Lung (tissue), 12 donors: ENCODE results near the gene B4GALT5. TPM values are rescaled to one million over a fixed set of nuclear protein-coding genes. Genes with fewer than 3 reads are reported as not detected.

Source experiments
- ATAC-seq: fragments of 200-7000 bp; cut with Tn5 transposase; one replicate; pipeline ENCODE4 v1.9.1; 2020; ENCODE audit warnings: moderate number of reproducible peaks; ENCODE audit not compliant: insufficient read depth, low FRiP score
- DNase-seq, 3 donors: peaks; one replicate each; pipeline ENCODE4 v3.0.0-alpha.2; 2013 to 2017
- H3K27ac ChIP-seq, 2 donors: one replicate each; pipeline ENCODE4 v1.5.1; 2013; ENCODE audit warnings: mild to moderate bottlenecking in 2 of 2, moderate library complexity in 2 of 2, control low read depth in 1 of 2, inconsistent platforms in 1 of 2, low read depth in 1 of 2, low read length in 1 of 2
- H3K27me3 ChIP-seq, 3 donors: one replicate each; pipeline ENCODE4 v1.5.1; 2013; ENCODE audit warnings: low read length in 2 of 3; ENCODE audit not compliant: control insufficient read depth in 3 of 3, insufficient read depth in 3 of 3
- H3K36me3 ChIP-seq, 4 donors: one replicate each; pipeline ENCODE4 v1.5.1; 2013; ENCODE audit warnings: low read length in 4 of 4, mild to moderate bottlenecking in 1 of 4, moderate library complexity in 1 of 4; ENCODE audit not compliant: control insufficient read depth in 4 of 4, insufficient read depth in 4 of 4
- H3K4me1 ChIP-seq, 5 donors: one replicate each; pipeline ENCODE4 v1.5.1; 2013; ENCODE audit warnings: low read length in 5 of 5, mild to moderate bottlenecking in 2 of 5, moderate library complexity in 1 of 5; ENCODE audit not compliant: control insufficient read depth in 5 of 5, insufficient read depth in 5 of 5
- H3K4me3 ChIP-seq: one replicate; pipeline ENCODE4 v1.5.1; 2013; ENCODE audit warnings: mild to moderate bottlenecking, control low read depth, moderate library complexity
- H3K9ac ChIP-seq, 2 donors: one replicate each; pipeline ENCODE4 v1.5.1; 2013; ENCODE audit warnings: low read length in 2 of 2, control low read depth in 1 of 2; ENCODE audit not compliant: insufficient read depth in 1 of 2
- H3K9me3 ChIP-seq, 4 donors: one replicate each; pipeline ENCODE4 v1.5.1; 2013; ENCODE audit warnings: low read length in 3 of 4, mild to moderate bottlenecking in 1 of 4, moderate library complexity in 1 of 4; ENCODE audit not compliant: control insufficient read depth in 4 of 4, insufficient read depth in 3 of 4
- CTCF ChIP-seq: IDR thresholded peaks from 2 replicates; pipeline ENCODE4 v1.5.1; 2012; ENCODE audit warnings: mild to moderate bottlenecking; ENCODE audit errors: control extremely low read depth, extremely low read depth
- WGBS, 2 donors: extraction: QIAGEN DNeasy Blood & Tissue Kit; methylation state at CpG; one replicate each; pipeline ENCODE4 v1.1.7; 2013; 5-methylcytosine and 5-hydroxymethylcytosine counted together
- polyA plus RNA-seq, 2 donors: library from polyadenylated mRNA; stranded (reverse); fragments of 200-250 nt; gene quantifications; one replicate each; pipeline ENCODE4 v1.2.1, GENCODE V29; 2013
- total RNA-seq, 2 donors: library from RNA; depleted of rRNA in 1 of 2; stranded (reverse); fragments of >200 nt in 1 of 2; gene quantifications; one replicate each; pipeline ENCODE4 v1.2.1, GENCODE V29; 2014 to 2021
- donor health status: control.
- donor health status: control.
- donor health status: Bipolar disorder and iron deficiency.
- donor health status: healthy.
- donor health status: DM: yes; HTN: yes; CAD: no.

Gene B4GALT5
- total and polyA plus RNA-seq, 4 donors = 13.9 to 56.7 (median 41.9) TPM

- Histone ChIP-seq H3K9ac (no peak overlapping the region), H3K4me3 (no peak overlapping the region), H3K27me3 (no peaks in the 10 kb centered on the region), H3K4me1 (peaks cover 0 to 7% (median 0%) of the 10 kb centered on the region in 5 donors), H3K36me3 (no peaks in the 10 kb centered on the region), H3K9me3 (no peaks in the 10 kb centered on the region), H3K27ac (no peak overlapping the region)
- 58 to 81% methylated on average over 4 of the region's 4 CpGs for WGBS, 2 donors
- ATAC-seq (no peak), DNase-seq (no peak)
- TF ChIP-seq CTCF = no peak
These were observed 8.3 kb downstream of the B4GALT5 start for GRCh38 chr20:49705358-49705757.

- Histone ChIP-seq H3K4me3 (no peak overlapping the region), H3K9me3 (no peaks in the 10 kb centered on the region), H3K4me1 (peaks cover 0 to 7% (median 1%) of the 10 kb centered on the region in 5 donors), H3K27me3 (no peaks in the 10 kb centered on the region), H3K9ac (no peak overlapping the region), H3K36me3 (no peaks in the 10 kb centered on the region), H3K27ac (no peak overlapping the region)
- DNase-seq = no peak
- TF ChIP-seq CTCF = no peak
- no peak for ATAC-seq
- 42 to 65% methylated on average over 1 of the region's 1 CpG for WGBS, 2 donors
These were observed 8.7 kb downstream of the B4GALT5 start for GRCh38 chr20:49704932-49705336.

- DNase-seq (no peak), ATAC-seq (no peak)
- Histone ChIP-seq H3K27me3 (no peaks in the 10 kb centered on the region), H3K4me3 (no peak overlapping the region), H3K9me3 (no peaks in the 10 kb centered on the region), H3K9ac (no peak overlapping the region), H3K4me1 (peaks cover 0 to 15% (median 7%) of the 10 kb centered on the region in 5 donors), H3K36me3 (no peaks in the 10 kb centered on the region), H3K27ac (peak overlapping the region in 1 of 2 donors; percentile 22)
- TF ChIP-seq CTCF = no peak
- 76 to 77% methylated on average over 8 of the region's 8 CpGs for WGBS, 2 donors
These were observed 11.8 kb downstream of the B4GALT5 start for GRCh38 chr20:49701916-49702315.

GRCh38 chr20:49701241-49701790, 12.4 kb downstream of the B4GALT5 start:
- no peak for ATAC-seq
- H3K9ac ChIP-seq = no peak overlapping the region
- 38 to 55% methylated on average over 5 of the region's 5 CpGs for WGBS, 2 donors

More at GRCh38 chr20:49701241-49701790, 12.4 kb downstream of the B4GALT5 start:
- H3K36me3 ChIP-seq = no peaks in the 10 kb centered on the region
- no peak overlapping the region for H3K4me3 ChIP-seq
- DNase-seq = no peak
- peaks cover 5 to 15% (median 5%) of the 10 kb centered on the region in 5 donors for H3K4me1 ChIP-seq
- no peaks in the 10 kb centered on the region for H3K27me3 ChIP-seq
- peak overlapping the region in 1 of 2 donors; percentile 22 for H3K27ac ChIP-seq
- no peak for TF ChIP-seq CTCF
- H3K9me3 ChIP-seq = no peaks in the 10 kb centered on the region
